ENCODE data around the gene ICE1.

Gene ICE1

DNA sequence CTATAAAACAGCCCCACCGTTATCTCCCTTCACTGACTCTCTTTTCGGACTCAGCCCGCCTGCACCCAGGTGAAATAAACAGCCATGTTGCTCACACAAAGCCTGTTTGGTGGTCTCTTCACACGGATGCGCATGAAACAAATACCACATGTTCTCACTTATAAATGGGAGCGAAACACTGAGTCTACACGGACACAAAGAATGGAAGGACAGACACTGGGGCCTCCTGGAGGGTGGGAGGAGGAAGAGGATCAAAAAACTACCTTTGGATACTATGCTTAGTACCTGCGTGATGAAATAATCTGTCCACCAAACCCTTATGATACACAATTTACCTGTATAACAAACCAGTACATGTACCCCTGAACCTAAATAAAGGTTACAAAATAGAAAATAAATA is 98.6 kb downstream of the ICE1 start:
- H3K4me3 ChIP-seq (ENCODE audit: low read length): no peak overlapping the region
- TF ChIP-seq, protein P1, sequence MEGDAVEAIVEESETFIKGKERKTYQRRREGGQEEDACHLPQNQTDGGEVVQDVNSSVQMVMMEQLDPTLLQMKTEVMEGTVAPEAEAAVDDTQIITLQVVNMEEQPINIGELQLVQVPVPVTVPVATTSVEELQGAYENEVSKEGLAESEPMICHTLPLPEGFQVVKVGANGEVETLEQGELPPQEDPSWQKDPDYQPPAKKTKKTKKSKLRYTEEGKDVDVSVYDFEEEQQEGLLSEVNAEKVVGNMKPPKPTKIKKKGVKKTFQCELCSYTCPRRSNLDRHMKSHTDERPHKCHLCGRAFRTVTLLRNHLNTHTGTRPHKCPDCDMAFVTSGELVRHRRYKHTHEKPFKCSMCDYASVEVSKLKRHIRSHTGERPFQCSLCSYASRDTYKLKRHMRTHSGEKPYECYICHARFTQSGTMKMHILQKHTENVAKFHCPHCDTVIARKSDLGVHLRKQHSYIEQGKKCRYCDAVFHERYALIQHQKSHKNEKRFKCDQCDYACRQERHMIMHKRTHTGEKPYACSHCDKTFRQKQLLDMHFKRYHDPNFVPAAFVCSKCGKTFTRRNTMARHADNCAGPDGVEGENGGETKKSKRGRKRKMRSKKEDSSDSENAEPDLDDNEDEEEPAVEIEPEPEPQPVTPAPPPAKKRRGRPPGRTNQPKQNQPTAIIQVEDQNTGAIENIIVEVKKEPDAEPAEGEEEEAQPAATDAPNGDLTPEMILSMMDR (IDR thresholded peaks at IDR 0.05; ENCODE audit: insufficient read depth, low read depth, low read length, missing control alignments): no peak
- no peak for DNase-seq (ENCODE audit: low read depth)

DNA sequence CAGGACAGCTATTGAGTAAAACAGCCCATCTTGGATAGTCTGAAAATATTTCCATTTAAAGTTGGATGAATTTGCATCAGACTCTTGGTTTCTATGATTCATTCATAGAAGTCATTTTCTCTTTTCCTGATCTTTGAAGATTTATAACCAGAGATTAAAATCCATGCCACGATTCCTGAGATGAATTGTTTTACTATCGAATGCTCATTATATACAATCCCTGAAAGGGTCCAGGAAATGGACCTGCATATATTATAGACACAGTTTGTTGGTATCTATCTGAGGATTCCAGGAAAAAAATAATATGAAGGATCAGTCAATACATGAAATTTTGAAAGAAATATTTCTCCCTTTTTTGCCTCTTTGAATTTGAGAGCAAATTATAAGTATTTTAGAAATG is 99.0 kb downstream of the ICE1 start:
- H3K4me3 ChIP-seq (ENCODE audit: low read length): no peak overlapping the region
- TF ChIP-seq, protein P1 (IDR thresholded peaks at IDR 0.05; ENCODE audit: insufficient read depth, low read depth, low read length, missing control alignments): no peak
- DNase-seq (ENCODE audit: low read depth): no peak

DNA sequence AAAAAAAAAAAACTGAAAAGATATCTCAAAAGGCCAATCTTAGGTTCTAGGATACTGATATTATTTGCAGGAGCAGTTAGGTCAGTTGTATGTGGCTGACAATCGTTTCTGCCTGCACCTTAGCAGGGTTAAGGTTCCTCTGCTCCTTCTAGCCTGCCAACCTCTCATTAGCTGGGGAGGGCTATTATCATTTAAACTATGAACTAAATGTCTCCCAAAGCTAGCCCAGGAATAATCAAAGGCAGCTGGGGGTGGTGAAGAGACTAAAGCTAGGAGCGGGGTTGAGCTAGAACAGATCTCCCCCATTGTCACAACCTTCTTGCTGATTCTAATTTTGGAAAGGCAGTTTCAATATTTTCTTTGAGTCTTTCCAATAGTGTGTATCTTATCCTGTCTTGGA is 99.9 kb downstream of the ICE1 start:
- TF ChIP-seq, protein P1 (IDR thresholded peaks at IDR 0.05; ENCODE audit: insufficient read depth, low read depth, low read length, missing control alignments): no peak
- no peak for DNase-seq (ENCODE audit: low read depth)
- H3K4me3 ChIP-seq (ENCODE audit: low read length): no peak overlapping the region

DNA sequence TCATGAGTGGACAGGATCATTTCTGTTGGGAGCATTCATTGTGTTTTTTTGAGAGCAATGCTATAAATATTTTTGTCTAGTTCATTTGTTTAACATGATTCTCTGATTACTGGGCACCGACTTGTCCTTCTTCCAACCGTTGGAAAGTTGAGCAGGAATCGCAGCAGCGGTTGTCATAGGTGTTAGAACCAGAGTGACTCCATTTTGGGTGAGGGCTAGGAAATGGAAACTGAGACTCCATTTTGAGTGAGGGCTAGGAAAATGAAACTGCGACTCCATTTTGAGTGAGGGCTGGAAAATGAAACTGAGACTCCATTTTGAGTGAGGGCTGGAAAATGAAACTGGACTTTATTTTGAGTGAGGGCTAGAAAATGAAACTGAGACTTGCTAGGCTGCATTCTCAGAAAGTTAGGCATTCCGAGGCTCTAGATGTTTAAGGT is 100.6 kb downstream of the ICE1 start:
- no peak overlapping the region for H3K4me3 ChIP-seq (ENCODE audit: low read length)
- DNase-seq (ENCODE audit: low read depth): no peak
- TF ChIP-seq, protein P1 (IDR thresholded peaks at IDR 0.05; ENCODE audit: insufficient read depth, low read depth, low read length, missing control alignments): no peak

DNA sequence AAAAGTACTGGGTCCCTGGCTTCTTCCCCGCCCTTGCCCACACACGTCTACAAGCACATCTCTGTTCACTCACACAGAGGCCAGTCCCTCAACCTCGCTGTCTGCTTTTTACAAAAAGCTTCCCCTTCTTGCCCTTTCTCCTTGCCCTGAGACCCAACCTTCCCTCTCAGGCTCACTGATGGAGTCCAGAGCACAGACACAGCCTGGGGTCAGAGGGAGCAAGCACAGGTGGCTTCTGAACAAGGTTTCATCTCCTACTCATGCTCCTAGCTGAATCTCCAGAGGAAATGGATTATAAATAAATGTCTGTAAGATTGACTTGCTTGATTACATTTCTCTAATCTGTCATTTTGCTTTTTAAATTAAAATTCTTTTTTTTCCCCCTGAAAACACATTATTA is 101.8 kb downstream of the ICE1 start:
- no peak for DNase-seq (ENCODE audit: low read depth)
- TF ChIP-seq, protein P1 (IDR thresholded peaks at IDR 0.05; ENCODE audit: insufficient read depth, low read depth, low read length, missing control alignments): no peak
- H3K4me3 ChIP-seq (ENCODE audit: low read length): no peak overlapping the region

DNA sequence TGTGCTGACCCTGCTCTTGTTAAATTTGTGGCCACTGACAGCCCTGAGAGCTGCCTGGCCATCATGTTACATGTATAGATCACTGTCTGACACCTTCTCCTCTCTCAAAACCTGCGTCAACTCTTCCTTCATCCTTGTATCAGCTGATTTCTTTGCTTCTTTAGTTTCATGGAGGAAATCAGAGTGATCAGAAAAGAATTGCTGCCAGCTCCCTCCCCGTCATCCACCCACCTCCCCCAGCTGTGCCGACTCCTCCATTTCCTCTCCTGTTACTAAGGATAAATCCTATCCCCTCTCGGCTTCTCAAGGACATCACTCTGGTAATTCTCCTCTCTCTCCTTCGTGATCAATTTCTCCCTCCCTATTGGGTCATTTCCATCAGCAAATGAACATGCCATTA is 108.9 kb downstream of the ICE1 start:
- DNase-seq (ENCODE audit: low read depth): no peak
- no peak overlapping the region for H3K4me3 ChIP-seq (ENCODE audit: low read length)
- TF ChIP-seq, protein P1 (IDR thresholded peaks at IDR 0.05; ENCODE audit: insufficient read depth, low read depth, low read length, missing control alignments): no peak

DNA sequence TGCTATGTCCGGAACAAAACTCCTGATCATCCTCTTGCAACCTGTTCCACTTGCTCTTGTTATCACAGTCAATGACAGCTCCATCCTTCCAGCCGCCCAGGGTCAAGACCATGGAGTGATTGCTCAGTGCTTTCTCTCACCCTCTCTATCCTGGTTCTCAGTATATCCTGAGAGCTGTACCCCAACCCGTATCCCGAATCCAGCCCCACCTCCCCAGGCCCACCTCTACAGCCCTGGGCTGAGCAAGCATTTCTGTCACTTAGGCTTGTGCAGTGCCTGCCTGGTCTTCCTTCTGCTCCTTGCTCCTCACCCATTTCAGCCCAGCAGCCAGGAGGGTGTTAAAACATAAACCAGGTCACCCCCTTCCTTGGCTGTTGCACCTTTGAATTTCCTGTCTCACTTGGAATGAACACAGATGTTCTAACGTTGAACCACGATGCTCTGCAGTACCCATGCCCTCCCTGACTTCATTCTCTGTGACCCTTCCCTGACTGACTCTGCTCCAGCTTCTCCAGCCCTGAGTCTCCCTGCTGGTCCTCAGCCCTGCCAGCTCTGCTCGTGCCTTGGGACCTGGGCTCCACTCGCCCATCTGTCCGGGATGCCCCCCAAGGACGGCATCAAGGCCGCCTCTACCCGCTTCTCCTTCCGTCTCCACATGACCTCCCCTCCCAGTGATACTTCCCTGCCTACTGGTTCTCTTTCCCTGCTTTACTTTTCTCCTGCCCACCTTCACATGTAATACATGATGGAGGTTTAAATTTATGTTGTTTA is 110.0 kb downstream of the ICE1 start:
- no peak for DNase-seq (ENCODE audit: low read depth)
- no peak overlapping the region for H3K4me3 ChIP-seq (ENCODE audit: low read length)
- TF ChIP-seq, protein P1 (IDR thresholded peaks at IDR 0.05; ENCODE audit: insufficient read depth, low read depth, low read length, missing control alignments): no peak

Data from epithelial cell of esophagus (primary cell).